GM23338 (cell line): ENCODE results near the gene NID2. TPM values are rescaled to one million over a fixed set of nuclear protein-coding genes. Genes with fewer than 3 reads are reported as not detected.

Experiments used
- ATAC-seq: fragments of 200-7000 bp; cut with Tn5 transposase; 3 replicates; pipeline ENCODE4 v1.9.1; 2020
- DNase-seq: peaks from one replicate; pipeline ENCODE4 v3.0.0-alpha.2; 2015; ENCODE audit warnings: low spot score
- H2AFZ ChIP-seq: fragments of 200-600 bp; sonication (generic); 2 replicates; pipeline ENCODE4 v1.8.0; 2016; ENCODE audit warnings: antibody characterized with exemption, mild to moderate bottlenecking, moderate library complexity
- H3F3A ChIP-seq: fragments of 200-600 bp; sonication (generic); replicated peaks from 2 replicates; pipeline ENCODE4 v1.8.0; 2017; ENCODE audit warnings: antibody characterized with exemption, mixed run types, low read depth
- H3K27ac ChIP-seq: fragments of 200-600 bp; sonication (generic); 2 replicates; pipeline ENCODE4 v1.6.1; 2016; ENCODE audit warnings: low read depth
- H3K27me3 ChIP-seq: fragments of 200-600 bp; sonication (generic); 2 replicates; pipeline ENCODE4 v1.8.0; 2016; ENCODE audit warnings: mild to moderate bottlenecking, mixed run types, moderate library complexity; ENCODE audit not compliant: insufficient read depth
- H3K36me3 ChIP-seq: fragments of 200-600 bp; sonication (generic); 2 replicates; pipeline ENCODE4 v1.8.0; 2016; ENCODE audit warnings: mild to moderate bottlenecking; ENCODE audit not compliant: insufficient read depth
- H3K4me1 ChIP-seq: fragments of 200-600 bp; sonication (generic); 2 replicates; pipeline ENCODE4 v1.8.0; 2016; ENCODE audit warnings: mild to moderate bottlenecking, moderate library complexity; ENCODE audit not compliant: insufficient read depth
- H3K4me2 ChIP-seq: fragments of 200-600 bp; sonication (generic); 2 replicates; pipeline ENCODE4 v1.7.1; 2017; ENCODE audit warnings: mixed run types
- H3K4me3 ChIP-seq: fragments of 200-600 bp; sonication (generic); 2 replicates; pipeline ENCODE4 v1.6.1; 2016; ENCODE audit warnings: mixed run types
- H3K79me2 ChIP-seq: fragments of 200-600 bp; sonication (generic); replicated peaks from 2 replicates; pipeline ENCODE4 v1.8.0; 2017; ENCODE audit warnings: mild to moderate bottlenecking; ENCODE audit not compliant: insufficient read depth
- H3K9me2 ChIP-seq: fragments of 200-600 bp; sonication (generic); 2 replicates; pipeline ENCODE4 v1.8.0; 2017; ENCODE audit not compliant: insufficient read depth
- H4K20me1 ChIP-seq: fragments of 200-600 bp; sonication (generic); replicated peaks from 2 replicates; pipeline ENCODE4 v1.8.0; 2017; ENCODE audit warnings: mild to moderate bottlenecking; ENCODE audit not compliant: insufficient read depth
- H3K27ac Mint-ChIP-seq: 2 replicates; pipeline ENCODE4 v1.8.0; 2020; ENCODE audit warnings: inconsistent platforms, mild to moderate bottlenecking, moderate library complexity, mixed read lengths
- H3K27me3 Mint-ChIP-seq: 3 replicates; pipeline ENCODE4 v1.8.0; 2022; ENCODE audit warnings: low read depth, mild to moderate bottlenecking, moderate library complexity, mixed read lengths, inconsistent platforms; ENCODE audit not compliant: insufficient read depth, poor library complexity
- H3K36me3 Mint-ChIP-seq: 3 replicates; pipeline ENCODE4 v1.8.0; 2021; ENCODE audit warnings: low read depth, mild to moderate bottlenecking, inconsistent platforms, moderate library complexity, mixed read lengths
- H3K4me1 Mint-ChIP-seq: 3 replicates; pipeline ENCODE4 v1.8.0; 2020; ENCODE audit warnings: mild to moderate bottlenecking, inconsistent platforms, mixed read lengths
- H3K4me3 Mint-ChIP-seq: 3 replicates; pipeline ENCODE4 v1.8.0; 2021; ENCODE audit warnings: moderate library complexity, mild to moderate bottlenecking, inconsistent platforms, mixed read lengths
- H3K9me3 Mint-ChIP-seq: 3 replicates; pipeline ENCODE4 v1.8.0; 2020; ENCODE audit warnings: moderate library complexity, mild to moderate bottlenecking, inconsistent platforms, mixed read lengths
- CREB1 ChIP-seq: fragments of 250-450 bp; sonication (Bioruptor Pico); IDR thresholded peaks from 2 replicates; pipeline ENCODE4 v1.5.0; 2020; ENCODE audit warnings: low read depth, mild to moderate bottlenecking, moderate library complexity
- CTCF ChIP-seq, 2 experiments: fragments of 200-600 bp in 1 of 2; sonication (generic) in 1 of 2; conservative IDR thresholded peaks; 2 replicates each; pipeline versions ENCODE4 v1.5.1 to v1.6.1; 2016 to 2017; ENCODE audit warnings: antibody characterized with exemption in 2 of 2, low read depth in 2 of 2, mild to moderate bottlenecking in 2 of 2, moderate library complexity in 1 of 2
- ETS1 ChIP-seq: IDR thresholded peaks from 2 replicates; pipeline ENCODE4 v1.6.1; 2016; ENCODE audit warnings: antibody characterized with exemption
- EZH2 ChIP-seq: fragments of 200-600 bp; sonication (generic); IDR thresholded peaks from one replicate; pipeline ENCODE4 v1.8.0; 2017; ENCODE audit warnings: antibody characterized with exemption, mild to moderate bottlenecking, low read depth; ENCODE audit not compliant: unreplicated experiment
- EZH2phosphoT487 ChIP-seq: fragments of 200-600 bp; sonication (generic); IDR thresholded peaks from one replicate; pipeline ENCODE4 v1.8.1; 2018; ENCODE audit warnings: antibody characterized with exemption; ENCODE audit not compliant: unreplicated experiment
- JUNB ChIP-seq: IDR thresholded peaks from one replicate; pipeline ENCODE4 v1.6.1; 2016; ENCODE audit warnings: antibody characterized with exemption; ENCODE audit not compliant: unreplicated experiment
- NANOG ChIP-seq: IDR thresholded peaks from 2 replicates; pipeline ENCODE4 v1.6.1; 2016; ENCODE audit warnings: antibody characterized with exemption, borderline replicate concordance
- POLR2AphosphoS5 ChIP-seq: IDR thresholded peaks from 2 replicates; pipeline ENCODE4 v1.6.1; 2016; ENCODE audit warnings: antibody characterized with exemption, low read depth
- REST ChIP-seq: IDR thresholded peaks from one replicate; pipeline ENCODE4 v1.6.1; 2018; ENCODE audit warnings: antibody characterized with exemption; ENCODE audit not compliant: unreplicated experiment
- STAT1 ChIP-seq: IDR thresholded peaks from one replicate; pipeline ENCODE4 v1.6.1; 2016; ENCODE audit warnings: antibody characterized with exemption; ENCODE audit not compliant: unreplicated experiment
- ZNF114 ChIP-seq: fragments of 250-450 bp; sonication (Bioruptor Pico); IDR thresholded peaks from 2 replicates; pipeline ENCODE4 v1.5.0; 2020; ENCODE audit warnings: mild to moderate bottlenecking, moderate library complexity
- ZNF331 ChIP-seq: fragments of 250-450 bp; sonication (Bioruptor Pico); IDR thresholded peaks from 2 replicates; pipeline ENCODE4 v1.5.0; 2020; ENCODE audit warnings: low read depth, mild to moderate bottlenecking, moderate library complexity
- ZNF462 ChIP-seq: fragments of 250-450 bp; sonication (Bioruptor Pico); IDR thresholded peaks from 2 replicates; pipeline ENCODE4 v1.5.0; 2020; ENCODE audit warnings: mild to moderate bottlenecking, moderate library complexity
- polyA plus RNA-seq: library from polyadenylated mRNA; unstranded; fragments of >200 nt; fragmentation: Nextera tagmentation; extraction: Ambion mirVana; gene quantifications from 2 replicates; pipeline ENCODE4 v1.2.1, GENCODE V29; 2016
- total RNA-seq: library from RNA; depleted of rRNA; stranded (reverse); fragments of >200 nt; shearing (Covaris generic); gene quantifications from 2 replicates; pipeline ENCODE4 v1.2.3, GENCODE V29; 2014

NID2 gene
- total and polyA plus RNA-seq, 2 experiments from 2014 or later = 4.3 to 10.4 TPM

GRCh38 chr14:52048641-52049204 is 20.1 kb downstream of the NID2 start:
- Mint-ChIP-seq H3K27me3 (peaks cover 6% of the 10 kb centered on the region), H3K4me3 (no peak overlapping the region; the same call in 2 of the 3 replicates), H3K27ac (no peak overlapping the region), H3K4me1 (peaks cover 19% of the 10 kb centered on the region), H3K36me3 (no peaks in the 10 kb centered on the region), H3K9me3 (no peaks in the 10 kb centered on the region; the same call in 2 of the 3 replicates)
- Histone ChIP-seq H4K20me1 (no peaks in the 10 kb centered on the region), H3F3A (no peaks in the 10 kb centered on the region), H3K4me3 (no peak overlapping the region), H3K27ac (no peak overlapping the region), H3K9me2 (no peaks in the 10 kb centered on the region), H3K4me1 (no peaks in the 10 kb centered on the region), H3K4me2 (no peak overlapping the region), H2AFZ (no peak overlapping the region), H3K27me3 (no peaks in the 10 kb centered on the region), H3K36me3 (no peaks in the 10 kb centered on the region), H3K79me2 (no peaks in the 10 kb centered on the region)
- no peak for TF ChIP-seq NANOG
- TF ChIP-seq REST = no peak
- TF ChIP-seq POLR2AphosphoS5 = no peak
- no peak for TF ChIP-seq EZH2phosphoT487
- TF ChIP-seq EZH2 = no peak
- no peak for TF ChIP-seq CREB1 (CRISPR knock-in tag)
- TF ChIP-seq CTCF (conservative IDR thresholded peaks at IDR 0.05; ENCODE audit: low read depth in 2 of 2) = no peak
- TF ChIP-seq ZNF114 (CRISPR knock-in tag) = no peak
- TF ChIP-seq ZNF462 (CRISPR knock-in tag) = no peak
- TF ChIP-seq ZNF331 = no peak
- TF ChIP-seq JUNB = no peak
- no peak for TF ChIP-seq STAT1
- TF ChIP-seq ETS1 = no peak
- peak; percentile 7 for DNase-seq
- ATAC-seq = peak; percentile 66
